ENCODE results near the gene LAMA1. TPM values are rescaled to one million over a fixed set of nuclear protein-coding genes. Genes with fewer than 3 reads are reported as not detected.

LAMA1 gene
- total RNA-seq, 1 donor from 2014 or later, result 0.65 TPM

DNA sequence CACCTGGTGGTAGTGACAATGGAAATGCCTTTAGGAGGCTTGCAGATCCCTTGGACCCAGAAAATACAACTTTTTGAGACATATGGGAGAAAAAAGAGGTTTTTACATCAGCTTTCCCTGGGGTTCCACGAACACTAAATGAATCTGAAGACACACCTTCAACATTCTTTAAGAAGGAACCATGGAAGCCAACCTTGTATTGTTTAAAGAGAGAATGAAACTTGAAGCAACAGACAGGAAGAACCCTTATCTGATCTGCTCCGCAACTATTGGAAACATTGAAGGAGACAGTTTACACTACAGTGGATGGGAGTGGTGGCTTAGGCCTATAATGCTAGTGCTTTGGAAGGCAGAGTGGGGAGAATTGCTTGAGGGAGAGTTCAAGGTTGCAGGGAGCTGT lies 190.4 kb downstream of the LAMA1 start:
- DNase-seq (no peak), ATAC-seq (no peak)
- Histone ChIP-seq H3K27ac (no peak overlapping the region), H3K4me3 (no peak overlapping the region), H3K36me3 (no peaks in the 10 kb centered on the region), H3K9me3 (no peaks in the 10 kb centered on the region), H3K27me3 (ENCODE audit: low read depth) (no peaks in the 10 kb centered on the region), H3K4me1 (no peaks in the 10 kb centered on the region)
- intact Hi-C loops (cut with DNase I), result no loop called here
- TF ChIP-seq, protein P1, sequence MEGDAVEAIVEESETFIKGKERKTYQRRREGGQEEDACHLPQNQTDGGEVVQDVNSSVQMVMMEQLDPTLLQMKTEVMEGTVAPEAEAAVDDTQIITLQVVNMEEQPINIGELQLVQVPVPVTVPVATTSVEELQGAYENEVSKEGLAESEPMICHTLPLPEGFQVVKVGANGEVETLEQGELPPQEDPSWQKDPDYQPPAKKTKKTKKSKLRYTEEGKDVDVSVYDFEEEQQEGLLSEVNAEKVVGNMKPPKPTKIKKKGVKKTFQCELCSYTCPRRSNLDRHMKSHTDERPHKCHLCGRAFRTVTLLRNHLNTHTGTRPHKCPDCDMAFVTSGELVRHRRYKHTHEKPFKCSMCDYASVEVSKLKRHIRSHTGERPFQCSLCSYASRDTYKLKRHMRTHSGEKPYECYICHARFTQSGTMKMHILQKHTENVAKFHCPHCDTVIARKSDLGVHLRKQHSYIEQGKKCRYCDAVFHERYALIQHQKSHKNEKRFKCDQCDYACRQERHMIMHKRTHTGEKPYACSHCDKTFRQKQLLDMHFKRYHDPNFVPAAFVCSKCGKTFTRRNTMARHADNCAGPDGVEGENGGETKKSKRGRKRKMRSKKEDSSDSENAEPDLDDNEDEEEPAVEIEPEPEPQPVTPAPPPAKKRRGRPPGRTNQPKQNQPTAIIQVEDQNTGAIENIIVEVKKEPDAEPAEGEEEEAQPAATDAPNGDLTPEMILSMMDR (IDR thresholded peaks at IDR 0.05), result no peak

DNA sequence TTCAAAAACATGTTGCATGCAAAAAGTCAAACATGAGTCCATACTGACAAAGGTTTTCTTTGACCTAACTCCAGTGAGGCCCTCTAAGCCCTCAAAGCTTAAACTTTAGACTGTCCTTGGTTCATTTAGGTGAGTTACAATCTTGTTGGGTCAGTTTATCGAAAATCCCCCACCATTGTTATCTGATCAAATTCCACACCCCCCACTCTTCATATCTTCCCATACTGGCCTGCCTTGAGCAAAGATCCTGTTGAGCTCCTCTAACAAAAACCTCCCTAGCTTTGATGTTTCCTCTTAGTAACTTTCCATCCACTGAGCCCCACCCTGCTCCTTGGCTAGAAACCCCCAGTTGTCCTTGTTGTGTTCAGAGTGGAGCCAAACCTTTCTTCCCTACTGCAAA lies 194.4 kb downstream of the LAMA1 start:
- intact Hi-C loops (cut with DNase I), result no loop called here
- no peaks in the 10 kb centered on the region for H3K27me3 ChIP-seq (ENCODE audit: low read depth)
- no peaks in the 10 kb centered on the region for H3K36me3 ChIP-seq
- H3K9me3 ChIP-seq, result no peaks in the 10 kb centered on the region
- H3K4me3 ChIP-seq, result no peak overlapping the region
- ATAC-seq, result no peak
- TF ChIP-seq, protein P1 (IDR thresholded peaks at IDR 0.05), result no peak
- H3K4me1 ChIP-seq, result no peaks in the 10 kb centered on the region
- no peak for DNase-seq
- no peak overlapping the region for H3K27ac ChIP-seq

DNA sequence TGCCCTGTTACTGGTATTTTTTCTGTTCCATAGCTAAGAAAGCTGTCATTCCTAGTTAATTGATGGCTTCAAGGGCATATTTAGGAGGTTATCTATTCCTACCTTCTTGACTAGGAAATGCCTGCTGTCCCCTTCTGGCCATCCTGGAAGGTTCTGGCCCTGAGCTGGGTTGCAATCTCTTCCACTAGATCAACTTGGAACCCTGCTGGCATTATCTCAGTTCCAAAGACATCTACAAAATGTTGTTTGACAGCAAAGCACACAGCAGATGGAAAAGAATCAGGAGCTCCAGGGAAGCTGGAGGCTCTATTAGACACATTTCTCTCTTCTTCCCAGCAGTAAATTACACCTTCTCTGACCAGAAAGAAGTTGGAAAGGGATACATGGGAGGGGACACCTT lies 196.0 kb downstream of the LAMA1 start:
- ATAC-seq (no peak), DNase-seq (no peak)
- H3K9me3 ChIP-seq, result no peaks in the 10 kb centered on the region
- no peak overlapping the region for H3K27ac ChIP-seq
- H3K36me3 ChIP-seq, result no peaks in the 10 kb centered on the region
- no peaks in the 10 kb centered on the region for H3K4me1 ChIP-seq
- no peak overlapping the region for H3K4me3 ChIP-seq
- TF ChIP-seq, protein P1 (IDR thresholded peaks at IDR 0.05), result no peak
- intact Hi-C loops (cut with DNase I), result no loop called here
- no peaks in the 10 kb centered on the region for H3K27me3 ChIP-seq (ENCODE audit: low read depth)

DNA sequence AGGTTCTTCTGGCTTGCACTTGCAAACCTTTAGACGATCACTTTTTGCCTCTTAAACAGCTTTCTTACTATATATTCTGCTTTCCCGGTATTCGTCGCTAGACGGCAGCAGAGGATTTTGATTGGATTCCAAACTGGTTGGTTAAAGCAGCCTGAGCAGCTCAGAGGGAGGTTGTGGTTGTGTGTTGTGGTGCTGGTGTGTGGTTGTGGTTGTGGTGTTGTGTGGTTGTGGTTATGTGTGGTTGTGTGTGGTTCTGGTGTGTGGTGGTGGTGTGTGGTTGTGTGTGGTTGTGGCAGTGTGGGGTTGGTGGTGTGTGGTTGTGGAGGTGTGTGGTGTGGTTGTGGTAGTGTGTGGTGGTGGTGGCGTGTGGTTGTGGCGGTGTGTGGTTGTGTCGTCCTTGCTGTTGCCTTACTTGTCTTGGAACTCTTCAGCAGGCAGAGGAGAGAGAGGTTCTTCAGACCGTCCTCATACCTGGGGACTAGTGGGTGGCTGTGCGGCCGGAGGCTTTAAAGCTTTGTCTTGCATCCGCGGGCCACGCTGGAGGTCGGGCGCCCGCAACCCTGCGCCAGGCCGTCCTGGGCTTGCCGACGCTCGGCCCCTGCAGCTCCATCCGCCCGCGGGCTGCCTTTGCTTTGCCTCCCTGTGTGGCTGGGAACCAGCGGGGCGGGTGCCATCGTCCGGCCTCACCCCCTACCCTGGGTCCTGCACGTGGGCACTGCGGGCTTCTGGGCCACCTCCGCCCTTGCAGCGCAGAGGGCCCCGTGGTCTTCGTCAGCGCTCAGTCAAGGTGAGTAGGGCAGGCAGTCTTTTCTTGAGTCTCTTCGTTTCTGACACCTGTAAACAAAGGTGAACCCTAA lies 197.3 kb downstream of the LAMA1 start:
- TF ChIP-seq, protein P1 (IDR thresholded peaks at IDR 0.05), result peak; percentile 62
- no peak overlapping the region for H3K4me3 ChIP-seq
- no peaks in the 10 kb centered on the region for H3K4me1 ChIP-seq
- intact Hi-C loops (cut with DNase I), result no loop called here
- H3K36me3 ChIP-seq, result no peaks in the 10 kb centered on the region
- DNase-seq (no peak), ATAC-seq (peak; percentile 73 to 76)
- H3K9me3 ChIP-seq, result no peaks in the 10 kb centered on the region
- H3K27ac ChIP-seq, result no peak overlapping the region
- H3K27me3 ChIP-seq (ENCODE audit: low read depth), result no peaks in the 10 kb centered on the region

DNA sequence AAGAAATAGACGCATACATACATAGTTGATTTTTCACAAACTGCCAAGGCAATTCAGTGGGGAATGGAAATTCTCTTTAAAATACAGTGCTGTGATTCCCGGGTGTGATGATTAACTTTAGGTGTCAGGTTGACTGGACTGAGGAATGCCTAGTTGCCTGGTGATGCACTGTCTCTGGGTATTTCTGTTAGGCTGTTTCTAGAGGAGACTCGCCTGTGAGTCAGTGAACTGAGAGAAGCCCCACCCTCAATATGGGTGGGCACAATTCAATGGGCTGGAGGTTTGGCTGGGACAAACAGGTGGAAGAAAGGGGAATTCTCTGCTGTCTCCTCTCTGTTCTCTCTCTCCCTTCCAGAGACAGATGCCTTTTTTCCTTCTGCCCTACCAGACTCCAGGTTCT lies 200.5 kb downstream of the LAMA1 start:
- Histone ChIP-seq H3K9me3 (no peaks in the 10 kb centered on the region), H3K4me3 (no peak overlapping the region), H3K36me3 (no peaks in the 10 kb centered on the region), H3K27ac (no peak overlapping the region), H3K27me3 (ENCODE audit: low read depth) (no peaks in the 10 kb centered on the region), H3K4me1 (no peaks in the 10 kb centered on the region)
- no peak for ATAC-seq
- no peak for DNase-seq
- intact Hi-C loops (cut with DNase I), result no loop called here
- TF ChIP-seq, protein P1 (IDR thresholded peaks at IDR 0.05), result no peak
